EL (cell line): ENCODE data around the gene MFN2.
"Not testable (repeated sequence)": the region's sequence is repeated elsewhere in the genome, so short reads cannot be mapped to it uniquely, and the experiment has no call there.

Experiments used
- DNase-seq: peaks from one replicate; pipeline ENCODE4 v3.0.0-alpha.2; 2016

The MFN2 gene

DNA sequence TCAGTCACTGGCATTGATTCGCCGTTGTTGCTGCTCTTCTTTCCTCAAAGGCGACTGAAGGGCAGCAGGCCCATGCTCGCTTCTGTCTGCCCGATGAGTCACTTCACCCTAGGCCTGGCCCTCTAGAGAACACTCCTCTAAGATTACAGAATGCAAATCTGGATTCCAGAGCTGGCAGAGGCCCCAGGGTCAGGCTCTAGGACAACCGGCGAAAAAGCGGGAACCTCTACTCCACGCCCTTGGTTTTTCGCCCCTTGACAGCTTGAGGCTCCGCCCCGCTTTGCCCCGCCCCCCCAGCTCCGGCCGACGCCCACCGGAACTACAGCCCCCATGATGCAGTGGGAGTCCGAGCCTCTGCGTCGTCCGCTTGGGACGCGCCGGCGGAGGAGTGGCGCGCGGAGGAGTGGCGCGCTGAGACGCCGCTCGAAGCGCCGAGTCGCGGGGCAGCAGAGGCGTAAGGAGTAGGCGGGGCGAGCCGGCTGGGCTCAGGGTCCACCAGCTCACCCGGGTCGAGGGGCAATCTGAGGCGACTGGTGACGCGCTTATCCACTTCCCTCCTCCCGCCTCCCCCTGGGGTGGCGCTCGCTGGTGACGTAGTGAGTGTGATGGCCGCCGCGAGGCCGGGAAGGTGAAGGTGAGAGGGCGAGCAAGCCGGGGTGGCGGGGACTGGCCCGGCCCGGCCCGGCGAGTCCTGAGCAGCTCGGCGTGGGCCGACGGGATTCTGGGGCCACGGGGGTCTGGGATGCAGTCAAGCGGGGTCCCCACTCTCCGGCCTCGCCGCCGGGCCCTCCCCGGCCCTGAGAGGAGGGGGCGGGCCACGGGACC lies at the start of gene MFN2:
MFN2 (plus strand) TSS at position 594 of the 825 bp plus-strand sequence. CDS start 8,725 bp downstream, outside the sequence.
- peak; percentile 98 for DNase-seq

DNA sequence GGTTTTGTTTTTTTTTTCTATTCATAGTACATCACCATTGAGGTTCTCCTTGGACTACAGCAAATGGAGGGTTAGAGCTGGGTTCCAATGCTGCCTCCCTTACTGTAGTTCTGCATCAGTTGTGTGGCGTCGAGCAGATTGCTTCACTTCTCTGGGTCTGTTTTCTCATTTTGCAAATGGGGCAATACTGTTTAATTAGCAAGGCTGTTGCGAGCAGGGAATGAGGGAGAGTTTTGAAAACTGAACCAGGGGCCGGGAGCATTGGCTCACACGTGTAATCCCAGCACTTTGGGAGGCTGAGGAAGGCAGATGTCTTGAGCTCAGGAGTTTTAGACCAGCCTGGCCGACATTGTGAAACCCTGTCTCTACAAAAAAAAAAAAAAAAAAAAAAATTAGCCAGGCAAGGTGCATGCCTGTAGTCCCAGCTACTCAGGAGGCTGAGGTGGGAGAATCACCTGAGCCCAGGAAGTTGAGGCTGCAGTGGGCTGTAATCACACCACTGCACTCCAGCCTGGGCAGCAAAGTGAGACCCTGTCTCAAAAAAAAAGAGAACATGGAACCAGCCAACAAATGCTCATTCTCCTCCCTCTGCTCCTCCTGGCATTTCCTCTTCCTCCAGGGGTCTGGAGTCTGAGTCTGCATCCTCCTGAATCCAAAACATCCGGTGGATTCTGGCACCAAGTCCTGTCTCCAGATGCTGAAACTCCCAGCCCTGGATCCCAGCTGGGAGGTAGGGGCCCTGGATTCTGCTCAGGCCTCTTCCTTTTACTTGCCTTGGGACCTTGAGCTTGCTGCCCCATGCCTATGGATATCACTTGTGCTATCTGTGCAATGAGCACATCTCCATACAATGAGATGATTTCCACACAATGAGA lies 49.4 kb upstream of the MFN2 start:
- DNase-seq: peak; percentile 74

DNA sequence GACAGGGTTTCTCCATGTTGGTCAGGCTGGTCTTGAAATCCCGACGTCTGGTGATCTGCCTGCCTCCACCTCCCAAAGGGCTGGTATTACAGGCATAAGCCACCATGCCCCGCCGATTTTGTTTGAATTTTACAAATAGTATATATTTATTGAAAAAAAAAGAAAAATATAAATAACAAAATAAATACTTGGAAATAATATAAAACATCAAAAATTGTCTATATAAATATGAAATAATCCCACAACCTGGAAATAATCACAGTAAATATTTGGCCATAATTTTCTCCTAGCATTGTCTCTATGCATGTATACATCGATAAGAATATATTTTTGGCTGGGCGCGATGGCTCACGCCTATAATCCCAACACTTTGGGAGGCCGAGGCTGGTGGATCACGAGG lies 48.4 kb upstream of the MFN2 start:
- DNase-seq: no peak

DNA sequence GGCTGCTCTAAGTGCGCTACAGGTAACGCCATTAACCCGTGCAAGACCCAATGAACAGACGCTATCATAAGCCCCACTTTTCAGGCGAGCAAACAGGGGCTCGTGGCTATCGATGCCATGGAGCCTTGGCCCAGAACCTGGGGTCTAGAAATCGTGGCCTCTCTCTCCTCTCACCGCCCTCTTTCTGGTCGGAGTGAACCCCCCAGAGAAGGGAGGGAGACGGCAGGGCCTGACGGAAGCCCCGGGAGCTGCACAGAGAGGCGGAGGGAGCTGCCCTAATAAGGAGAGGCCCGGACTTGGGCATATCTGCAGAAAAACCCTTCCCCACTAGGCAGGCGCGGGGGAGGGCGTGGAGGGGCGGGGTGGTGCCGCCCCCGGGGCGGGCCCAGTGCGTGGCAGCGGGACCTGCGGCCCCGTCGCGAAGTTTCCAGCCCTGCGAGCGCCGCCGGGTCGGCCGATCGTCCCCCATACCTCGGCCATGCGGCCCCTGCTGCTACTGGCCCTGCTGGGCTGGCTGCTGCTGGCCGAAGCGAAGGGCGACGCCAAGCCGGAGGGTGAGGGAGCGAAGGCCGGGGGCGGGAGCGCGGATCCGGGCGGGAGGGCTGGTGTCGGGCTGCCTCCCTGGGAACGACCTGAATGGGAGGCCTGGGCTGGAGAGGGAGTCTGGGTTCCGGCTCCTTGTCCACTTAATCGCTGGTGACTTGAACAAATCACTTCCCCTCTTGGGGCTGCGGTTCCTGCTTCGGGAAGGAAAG lies 45.8 kb upstream of the MFN2 start, which contains the start of gene PLOD1:
PLOD1 (plus strand) TSS at position 416 of the 755 bp plus-strand sequence; CDS start at position 479, 63 bp downstream.
- DNase-seq: peak; percentile 91

DNA sequence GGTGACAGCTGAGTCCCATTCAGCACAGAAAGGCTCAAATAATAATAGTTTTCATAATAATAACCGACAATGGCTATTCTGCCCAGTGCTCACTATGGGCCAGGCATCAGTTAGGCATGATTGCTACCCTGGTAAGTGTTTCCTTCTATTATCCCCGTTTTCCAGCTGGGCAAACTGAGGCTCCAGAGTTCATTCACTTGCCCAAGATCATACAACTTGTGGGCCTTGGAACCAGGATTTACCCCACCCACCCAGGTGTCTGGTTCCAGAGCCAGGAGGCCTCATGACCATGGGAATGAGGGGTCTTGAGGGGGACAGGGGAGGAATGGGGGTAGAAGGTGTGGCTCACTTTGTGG lies 45.2 kb upstream of the MFN2 start:
- no peak for DNase-seq

DNA sequence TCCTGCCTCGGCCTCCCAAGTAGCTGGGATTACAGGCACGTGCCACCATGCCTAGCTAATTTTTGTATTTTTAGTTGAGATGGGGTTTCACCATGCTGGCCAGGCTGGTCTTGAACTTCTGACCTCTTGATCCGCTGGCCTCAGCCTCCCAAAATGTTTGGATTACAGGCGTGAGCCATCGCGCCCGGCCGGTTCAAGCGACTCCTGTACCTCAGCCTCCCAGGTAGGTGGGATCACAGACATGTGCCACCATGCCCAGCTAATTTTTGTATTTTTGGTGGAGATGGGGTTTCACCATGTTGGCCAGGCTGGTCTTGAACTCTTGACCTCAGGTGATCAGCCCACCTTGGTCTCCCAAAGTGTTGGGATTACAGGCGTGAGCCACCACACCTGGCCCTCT lies 44.5 kb upstream of the MFN2 start:
- not testable (repeated sequence) for DNase-seq

DNA sequence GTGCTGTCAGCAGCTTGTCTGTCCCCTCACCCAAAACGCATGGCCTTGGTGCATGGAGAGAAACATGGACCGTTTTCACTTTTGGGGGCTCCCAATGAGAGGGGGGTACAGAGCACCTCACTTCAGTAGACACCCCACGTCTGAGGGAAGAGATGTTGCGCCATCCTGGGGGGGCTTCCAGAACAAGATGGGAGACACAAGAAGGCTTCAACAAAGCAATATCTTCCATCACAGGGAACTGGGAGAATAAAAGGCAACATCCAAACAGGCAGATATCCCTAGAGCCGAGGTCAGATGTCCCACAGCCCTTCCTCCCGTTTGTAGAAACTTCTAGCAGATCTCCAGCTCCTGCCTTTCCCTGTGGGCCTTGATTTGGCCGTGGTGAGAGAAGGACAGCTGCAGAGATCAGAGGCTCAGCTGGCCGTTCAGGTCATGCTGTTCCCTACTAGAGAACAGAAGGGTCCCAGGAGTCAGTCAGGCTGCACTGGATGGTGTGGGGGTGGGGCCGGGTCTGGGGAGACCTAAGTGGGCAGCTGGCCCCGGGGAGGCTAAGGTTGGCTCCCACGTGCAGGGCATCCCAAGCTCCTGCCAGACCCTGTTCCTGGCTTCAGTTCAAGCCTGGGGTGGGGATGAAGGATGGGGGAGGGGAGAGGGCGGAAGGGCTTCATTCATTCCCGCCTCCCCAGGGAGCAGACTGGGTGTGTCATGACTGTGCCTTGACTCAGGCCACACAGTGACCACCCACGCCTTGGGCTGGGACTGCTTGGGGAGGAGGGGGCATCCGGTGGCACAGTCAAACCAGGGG lies 41.3 kb upstream of the MFN2 start:
- DNase-seq: peak; percentile 55

DNA sequence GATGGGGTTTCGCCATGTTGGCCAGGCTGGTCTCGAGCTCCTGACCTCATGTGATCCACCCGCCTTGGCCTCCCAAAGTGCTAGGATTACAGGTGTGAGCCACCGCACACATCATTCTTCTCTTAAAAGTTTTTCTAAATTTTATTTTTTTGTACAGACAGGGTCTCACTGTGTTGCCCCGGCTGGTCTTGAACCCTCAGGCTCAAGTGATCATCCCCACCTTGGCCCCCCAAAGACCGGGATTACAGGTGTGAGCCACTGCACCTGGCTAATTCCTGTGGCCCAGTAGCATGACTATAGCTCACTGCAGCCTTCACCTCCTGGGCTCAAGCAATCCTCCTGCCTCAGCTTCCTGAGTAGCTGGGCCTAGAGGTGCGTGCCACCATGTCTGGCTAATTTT lies 40.5 kb upstream of the MFN2 start:
- not testable (repeated sequence) for DNase-seq

DNA sequence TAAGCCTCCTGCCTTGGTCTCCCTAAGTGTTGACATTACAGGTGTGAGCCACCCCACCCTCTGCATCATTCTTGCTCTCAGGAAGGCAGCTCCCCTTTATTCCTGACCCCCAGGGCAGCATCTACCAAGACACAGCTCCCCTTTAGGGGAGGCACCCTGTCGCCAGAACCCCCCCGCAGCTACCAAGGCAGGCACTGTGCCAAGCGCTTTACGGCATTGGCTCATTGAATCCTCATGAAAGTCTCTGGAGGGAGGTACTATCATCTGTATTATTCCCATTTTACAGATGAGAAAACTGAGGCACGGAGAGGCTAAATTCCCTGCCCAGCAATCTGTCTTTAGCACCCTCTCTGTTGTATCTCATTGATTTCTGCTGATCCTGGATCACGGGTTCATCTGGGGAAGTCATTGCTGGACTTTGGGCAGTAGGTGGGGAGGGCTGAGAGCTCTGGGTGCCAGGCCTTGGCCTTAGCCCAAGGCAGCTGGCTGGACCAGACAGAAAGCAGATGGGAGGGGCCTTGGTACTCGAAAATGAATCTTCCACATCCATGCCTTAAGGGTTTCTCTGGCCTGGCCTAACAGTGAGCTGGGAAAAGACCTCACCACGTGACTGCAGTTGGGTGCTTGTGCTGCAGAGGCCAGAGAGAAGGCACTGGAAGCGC lies 39.9 kb upstream of the MFN2 start:
- peak; percentile 67 for DNase-seq

DNA sequence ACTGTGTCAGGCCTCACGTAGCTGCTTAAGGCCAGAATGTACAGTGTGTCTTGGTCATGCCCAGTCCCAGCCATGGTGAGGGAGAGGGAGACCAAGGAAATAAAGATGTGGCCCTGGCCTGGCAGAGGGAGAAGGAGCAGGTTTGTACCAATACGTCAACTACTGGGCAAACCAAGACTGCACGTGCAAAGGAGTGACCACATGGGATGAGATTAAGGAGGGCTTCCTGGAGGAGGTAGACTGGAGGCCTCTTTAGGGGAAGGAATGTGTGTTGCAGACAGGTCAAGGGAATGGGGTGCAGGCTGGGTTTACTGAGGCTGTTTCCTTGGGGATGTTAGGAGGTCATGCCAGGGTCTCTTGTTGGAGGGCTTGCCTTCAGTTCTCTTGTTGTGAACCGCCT lies 38.0 kb upstream of the MFN2 start:
- no peak for DNase-seq

DNA sequence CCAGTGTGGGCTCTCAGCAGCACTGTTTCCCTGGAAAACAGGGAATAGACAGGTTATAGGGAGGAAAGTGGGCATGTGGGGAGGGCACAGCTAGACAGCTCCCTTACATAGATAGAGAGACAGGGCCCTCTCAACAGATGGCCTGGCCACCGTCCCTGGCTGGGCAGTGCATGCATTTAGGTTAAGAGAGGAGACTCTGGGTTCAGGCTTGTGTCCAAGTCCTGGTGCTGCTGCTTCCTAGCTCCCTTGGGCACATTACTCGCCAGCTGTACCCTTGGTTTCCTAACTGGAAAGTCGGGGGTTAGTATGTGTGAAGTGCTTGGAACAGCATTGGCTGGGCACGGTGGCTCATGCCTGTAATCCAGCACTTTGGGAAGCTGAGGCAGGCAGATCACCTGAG lies 36.6 kb upstream of the MFN2 start:
- DNase-seq: no peak

DNA sequence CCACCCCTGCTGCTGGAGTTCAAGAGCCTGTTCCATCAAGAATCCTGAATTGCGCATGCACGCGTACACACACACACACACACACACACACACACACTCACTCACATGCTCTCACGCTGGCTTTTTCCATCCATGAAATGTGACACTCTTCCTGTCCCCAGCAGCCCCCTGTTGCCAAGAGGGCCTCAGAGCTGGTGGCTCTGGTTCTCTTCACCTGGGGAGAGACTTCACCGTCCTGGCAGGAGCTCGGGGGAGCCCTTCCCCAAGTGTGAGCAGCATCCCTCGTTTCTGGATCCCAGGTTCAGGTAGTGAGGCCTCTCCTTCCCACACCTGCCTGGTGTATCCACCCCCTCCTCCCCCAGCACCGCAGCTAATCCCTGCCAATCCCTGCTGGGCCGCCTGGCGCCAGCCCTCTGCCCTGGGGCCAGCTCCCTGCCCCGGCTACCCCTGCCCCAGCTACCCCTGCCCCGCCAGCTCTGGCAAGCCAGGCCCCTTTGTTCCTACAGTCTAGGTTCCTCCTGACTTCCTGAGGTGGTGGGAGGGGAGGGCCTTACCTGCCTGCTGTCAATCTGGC lies 35.8 kb upstream of the MFN2 start:
- DNase-seq: no peak

- DNase-seq: no peak
Observed at GRCh38 chr1:11946647-11947046, 33.6 kb upstream of the MFN2 start.

GRCh38 chr1:11948822-11949458 lies 31.3 kb upstream of the MFN2 start:
- DNase-seq: no peak

DNA sequence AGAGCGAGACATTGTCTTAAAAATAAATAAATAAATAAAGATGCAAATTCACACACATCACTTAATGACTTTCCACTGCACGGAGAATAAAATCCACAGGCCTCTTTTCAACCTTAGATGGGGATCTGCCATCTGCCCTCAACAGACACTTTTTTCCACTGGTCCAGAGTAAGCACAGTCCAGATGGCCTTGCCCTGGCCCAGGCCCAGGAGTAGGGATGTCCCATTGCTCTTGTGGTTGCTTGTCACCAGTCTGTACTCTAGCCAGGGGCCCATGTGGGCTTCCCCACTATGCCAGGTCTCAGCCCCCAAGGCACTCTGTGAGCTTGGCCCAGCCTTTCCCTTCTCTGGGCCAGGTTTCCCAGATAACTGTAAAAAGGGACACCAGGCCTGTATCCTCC lies 28.3 kb upstream of the MFN2 start:
- no peak for DNase-seq

GRCh38 chr1:11952455-11953109 lies 27.7 kb upstream of the MFN2 start:
- DNase-seq: peak; percentile 49

DNA sequence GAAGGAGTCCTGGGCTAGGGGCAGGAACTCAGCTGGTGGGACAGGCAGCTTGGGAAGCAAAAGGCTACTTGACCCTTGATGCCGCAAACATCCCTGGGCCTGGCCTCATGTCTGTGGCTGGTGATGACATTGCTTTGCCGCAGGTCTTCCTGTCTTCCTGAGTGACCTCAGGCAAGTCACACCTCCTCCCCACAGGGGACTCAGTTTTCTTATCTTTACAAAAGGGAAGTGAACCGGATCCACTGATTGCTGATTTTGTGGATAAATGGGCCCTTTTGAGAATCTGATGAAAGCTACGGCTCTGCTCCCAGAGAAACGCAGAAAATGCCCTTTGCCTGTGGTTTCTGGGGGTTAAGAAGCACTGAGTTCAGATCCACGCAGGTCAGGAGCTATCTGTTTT lies 25.0 kb upstream of the MFN2 start:
- no peak for DNase-seq

DNA sequence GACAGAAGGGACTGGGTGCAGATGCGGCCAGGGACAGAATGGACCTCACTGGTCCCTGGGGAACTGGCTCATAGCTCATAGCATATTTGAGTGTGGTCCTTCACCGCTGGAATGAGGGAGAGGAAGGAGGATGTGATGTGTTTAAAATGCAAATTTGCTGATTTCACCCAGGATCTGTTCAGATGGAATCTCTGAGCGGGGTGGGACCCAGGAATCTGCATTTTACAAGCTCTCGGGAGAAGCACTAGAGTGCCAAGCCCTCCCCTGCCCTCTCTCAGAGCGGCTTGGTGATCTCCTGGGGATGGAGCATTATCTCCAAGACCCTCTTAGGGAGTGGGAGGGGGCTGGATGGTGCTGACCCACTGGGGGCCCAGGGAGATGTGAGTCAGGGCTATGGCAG lies 22.8 kb upstream of the MFN2 start:
- no peak for DNase-seq

DNA sequence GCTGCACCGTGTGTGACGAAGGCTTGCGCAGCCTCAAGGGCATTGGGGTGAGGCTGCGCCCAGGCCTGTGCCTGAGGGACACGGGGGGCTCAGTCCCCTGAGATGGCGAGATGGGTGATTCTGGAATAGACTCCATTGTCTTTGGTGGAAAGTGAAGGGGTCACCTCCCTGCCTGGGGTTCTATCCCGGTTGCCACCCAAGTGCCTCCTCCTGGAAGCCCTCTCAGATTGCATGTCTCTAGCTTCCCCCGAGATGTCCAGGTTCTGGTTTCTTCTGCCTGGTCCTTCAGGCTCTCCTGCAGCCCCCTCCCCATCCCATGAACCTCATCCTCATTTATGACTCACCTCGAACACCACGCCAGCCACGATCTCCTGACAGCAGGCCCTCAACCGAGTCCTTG lies 22.3 kb upstream of the MFN2 start:
- no peak for DNase-seq

DNA sequence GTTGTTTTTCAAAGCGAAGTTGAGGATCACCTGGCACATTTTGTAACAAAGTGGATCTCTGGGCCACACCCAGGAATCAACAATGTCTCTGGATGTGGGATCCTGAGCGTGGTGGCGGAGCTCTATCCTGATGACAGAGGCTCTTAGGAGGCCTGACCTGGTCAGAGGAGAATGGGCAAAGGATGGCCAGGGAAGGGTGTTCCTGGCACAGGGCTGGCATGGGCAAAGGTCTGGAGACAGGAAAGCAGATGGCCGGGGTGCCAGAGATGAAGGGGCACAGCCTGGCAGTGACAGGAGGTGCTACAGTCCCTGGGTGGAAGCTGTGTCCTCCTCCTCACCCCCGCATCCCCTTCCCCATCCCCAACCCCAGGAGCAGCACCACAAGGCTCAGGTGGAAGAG lies 20.0 kb upstream of the MFN2 start:
- no peak for DNase-seq
